HG03432 (cell line): ENCODE data around the gene PTPN2.

Experiments used
- ATAC-seq: cut with Tn5 transposase; IDR thresholded peaks from one replicate; pipeline ENCODE4 v1.9.1; 2021; ENCODE audit warnings: mild to moderate bottlenecking, moderate library complexity; ENCODE audit not compliant: unreplicated experiment

PTPN2 gene

GRCh38 chr18:12750076-12750714 lies 133.8 kb downstream of the PTPN2 start:
- no peak for ATAC-seq

GRCh38 chr18:12749121-12749520 lies 134.9 kb downstream of the PTPN2 start:
- no peak for ATAC-seq

- no peak for ATAC-seq
Observed at GRCh38 chr18:12748671-12749070, 135.4 kb downstream of the PTPN2 start.

- ATAC-seq, result no peak
Observed at GRCh38 chr18:12747530-12748315, 136.3 kb downstream of the PTPN2 start.

- no peak for ATAC-seq
Observed at GRCh38 chr18:12745095-12745795, 138.8 kb downstream of the PTPN2 start.

GRCh38 chr18:12744103-12744502 lies 139.9 kb downstream of the PTPN2 start:
- no peak for ATAC-seq

- ATAC-seq, result no peak
Observed at GRCh38 chr18:12742453-12742852, 141.6 kb downstream of the PTPN2 start.
